ENCODE measurements around the gene NEAT1. TPM values are rescaled to one million over a fixed set of nuclear protein-coding genes. Genes with fewer than 3 reads are reported as not detected.

The NEAT1 gene
- total RNA-seq, 2 experiments from 2014 or later = 593 to 683 TPM

- Mint-ChIP-seq H3K27me3 (peaks cover 19% of the 10 kb centered on the region), H3K27ac (peak overlapping the region; percentile 100), H3K4me1 (ENCODE audit: low read depth) (peaks cover 52% of the 10 kb centered on the region), H3K9me3 (peaks cover 14% of the 10 kb centered on the region), H3K36me3 (peaks cover 45% of the 10 kb centered on the region), H3K4me3 (peak overlapping the region; percentile 97)
- intact Hi-C loops (cut with micrococcal nuclease) = loop anchor here (1.0 to 2.0 kb wide), 2 partner anchors 9 to 155 kb away; no protein-coding TSS in a partner anchor
- peak; percentile 87 for DNase-seq
- ChIA-PET POLR2A (interaction anchor here (0.6 to 17.4 kb wide), 19 partner anchors 7 to 1231 kb away, joined by 3 to 4089 read pairs (median 5); partner anchors contain the start of genes EHBP1L1, FRMD8, MALAT1 and PCNX3), CTCF (interaction anchor here (0.9 to 11.8 kb wide), 7 partner anchors 11 to 168 kb away, joined by 3 to 257 read pairs (median 16); partner anchors contain the start of genes MALAT1 and SLC25A45)
These were observed 2.7 kb upstream of the NEAT1 start for GRCh38 chr11:65419772-65420481.

GRCh38 chr11:65420506-65420905, 2.1 kb upstream of the NEAT1 start:
- Mint-ChIP-seq H3K9me3 (peaks cover 14% of the 10 kb centered on the region), H3K4me3 (peak overlapping the region; percentile 97), H3K4me1 (ENCODE audit: low read depth) (peaks cover 52% of the 10 kb centered on the region), H3K27ac (peak overlapping the region; percentile 100), H3K36me3 (peaks cover 51% of the 10 kb centered on the region), H3K27me3 (peaks cover 22% of the 10 kb centered on the region)
- intact Hi-C loops (cut with micrococcal nuclease) = loop anchor here (1.0 to 2.0 kb wide), 2 partner anchors 9 to 154 kb away; no protein-coding TSS in a partner anchor
- CTCF ChIA-PET = interaction anchor here (0.9 to 11.8 kb wide), 4 partner anchors 10 to 88 kb away, joined by 4 to 257 read pairs (median 24); partner anchors contain the start of gene MALAT1
- POLR2A ChIA-PET = interaction anchor here (0.6 to 17.4 kb wide), 18 partner anchors 7 to 1232 kb away, joined by 3 to 4089 read pairs (median 5); partner anchors contain the start of genes FRMD8, MALAT1 and PCNX3
- DNase-seq = peak; percentile 20

GRCh38 chr11:65420979-65421793, 1.4 kb upstream of the NEAT1 start:
- peaks cover 22% of the 10 kb centered on the region for H3K27me3 Mint-ChIP-seq
- H3K36me3 Mint-ChIP-seq = peaks cover 58% of the 10 kb centered on the region
- H3K27ac Mint-ChIP-seq = peak overlapping the region; percentile 100
- peaks cover 48% of the 10 kb centered on the region for H3K4me1 Mint-ChIP-seq (ENCODE audit: low read depth)
- intact Hi-C loops (cut with micrococcal nuclease) = loop anchor here (1.0 to 2.0 kb wide), 3 partner anchors 8 to 154 kb away; no protein-coding TSS in a partner anchor
- H3K9me3 Mint-ChIP-seq = peaks cover 14% of the 10 kb centered on the region
- H3K4me3 Mint-ChIP-seq = peak overlapping the region; percentile 97
- ChIA-PET POLR2A (interaction anchor here (0.6 to 17.4 kb wide), 18 partner anchors 6 to 556 kb away, joined by 3 to 4089 read pairs (median 6); partner anchors contain the start of genes FRMD8, MALAT1, PCNX3 and SCYL1), CTCF (interaction anchor here (3.4 to 11.8 kb wide), 3 partner anchors 78 to 88 kb away, joined by 16 to 257 read pairs (median 32); partner anchors contain the start of gene MALAT1)
- peak; percentile 95 for DNase-seq

- intact Hi-C loops (cut with micrococcal nuclease) = loop anchor here (1.0 to 2.0 kb wide), 2 partner anchors 75 to 153 kb away; no protein-coding TSS in a partner anchor
- peak overlapping the region; percentile 97 for H3K4me3 Mint-ChIP-seq
- ChIA-PET CTCF (interaction anchor here (1.5 to 11.8 kb wide), 5 partner anchors 76 to 87 kb away, joined by 6 to 257 read pairs (median 32); partner anchors contain the start of gene MALAT1), POLR2A (interaction anchor here (0.6 to 17.4 kb wide), 32 partner anchors 5 to 563 kb away, joined by 3 to 4089 read pairs (median 7); partner anchors contain the start of genes EHBP1L1, FRMD8, MALAT1 and PCNX3)
- H3K9me3 Mint-ChIP-seq = peaks cover 14% of the 10 kb centered on the region
- H3K27ac Mint-ChIP-seq = peak overlapping the region; percentile 100
- peaks cover 65% of the 10 kb centered on the region for H3K36me3 Mint-ChIP-seq
- H3K27me3 Mint-ChIP-seq = peaks cover 23% of the 10 kb centered on the region
- H3K4me1 Mint-ChIP-seq (ENCODE audit: low read depth) = peaks cover 46% of the 10 kb centered on the region
- DNase-seq = peak; percentile 98
These were observed 585 bp upstream of the NEAT1 start for GRCh38 chr11:65421794-65422632.

- DNase-seq = peak; percentile 40
- Mint-ChIP-seq H3K9me3 (peaks cover 14% of the 10 kb centered on the region), H3K4me1 (ENCODE audit: low read depth) (peaks cover 50% of the 10 kb centered on the region), H3K36me3 (peaks cover 74% of the 10 kb centered on the region), H3K4me3 (peak overlapping the region; percentile 97), H3K27me3 (peaks cover 24% of the 10 kb centered on the region), H3K27ac (peak overlapping the region; percentile 100)
- ChIA-PET CTCF (interaction anchor here (0.6 to 11.8 kb wide), 5 partner anchors 25 to 85 kb away, joined by 5 to 257 read pairs (median 6); partner anchors contain the start of gene MALAT1), POLR2A (interaction anchor here (0.8 to 17.4 kb wide), 22 partner anchors 5 to 564 kb away, joined by 3 to 4089 read pairs (median 8); partner anchors contain the start of genes CCDC85B, EHBP1L1, FRMD8 and MALAT1)
- intact Hi-C loops (cut with micrococcal nuclease) = no loop called here
These were observed 1.1 kb downstream of the NEAT1 start for GRCh38 chr11:65423516-65424204.

- peaks cover 50% of the 10 kb centered on the region for H3K4me1 Mint-ChIP-seq (ENCODE audit: low read depth)
- peaks cover 14% of the 10 kb centered on the region for H3K9me3 Mint-ChIP-seq
- intact Hi-C loops (cut with micrococcal nuclease) = loop anchor here (5.0 kb wide), 1 partner anchor 547 kb away; the partner anchor contains the start of gene EHD1
- H3K27me3 Mint-ChIP-seq = peaks cover 24% of the 10 kb centered on the region
- peak overlapping the region; percentile 97 for H3K4me3 Mint-ChIP-seq
- peaks cover 72% of the 10 kb centered on the region for H3K36me3 Mint-ChIP-seq
- peak; percentile 79 for DNase-seq
- peak overlapping the region; percentile 100 for H3K27ac Mint-ChIP-seq
- ChIA-PET POLR2A (interaction anchor here (0.6 to 17.4 kb wide), 25 partner anchors 5 to 565 kb away, joined by 3 to 4089 read pairs (median 5); partner anchors contain the start of genes CCDC85B, EHBP1L1, FRMD8 and MALAT1), CTCF (interaction anchor here (0.5 to 4.0 kb wide), 7 partner anchors 41 to 85 kb away, joined by 3 to 52 read pairs (median 4); partner anchors contain the start of gene MALAT1)
These were observed 1.9 kb downstream of the NEAT1 start for GRCh38 chr11:65424205-65425104.

GRCh38 chr11:65425105-65425970, 2.7 kb downstream of the NEAT1 start:
- peaks cover 14% of the 10 kb centered on the region for H3K9me3 Mint-ChIP-seq
- CTCF ChIA-PET = interaction anchor here (0.6 to 4.0 kb wide), 8 partner anchors 8 to 84 kb away, joined by 3 to 52 read pairs (median 4); partner anchors contain the start of gene MALAT1
- intact Hi-C loops (cut with micrococcal nuclease) = loop anchor here (5.0 kb wide), 1 partner anchor 548 kb away; the partner anchor contains the start of gene EHD1

More at GRCh38 chr11:65425105-65425970, 2.7 kb downstream of the NEAT1 start:
- POLR2A ChIA-PET = interaction anchor here (0.6 to 17.4 kb wide), 17 partner anchors 6 to 465 kb away, joined by 3 to 4089 read pairs (median 4); partner anchors contain the start of genes CCDC85B, FRMD8, MALAT1 and PCNX3
- H3K4me1 Mint-ChIP-seq (ENCODE audit: low read depth) = peaks cover 56% of the 10 kb centered on the region
- peak; percentile 91 for DNase-seq
- H3K36me3 Mint-ChIP-seq = peaks cover 74% of the 10 kb centered on the region
- peak overlapping the region; percentile 97 for H3K4me3 Mint-ChIP-seq
- peaks cover 24% of the 10 kb centered on the region for H3K27me3 Mint-ChIP-seq
- H3K27ac Mint-ChIP-seq = peak overlapping the region; percentile 100
